Measurements from ENCODE around the gene NCOA7.

DNA sequence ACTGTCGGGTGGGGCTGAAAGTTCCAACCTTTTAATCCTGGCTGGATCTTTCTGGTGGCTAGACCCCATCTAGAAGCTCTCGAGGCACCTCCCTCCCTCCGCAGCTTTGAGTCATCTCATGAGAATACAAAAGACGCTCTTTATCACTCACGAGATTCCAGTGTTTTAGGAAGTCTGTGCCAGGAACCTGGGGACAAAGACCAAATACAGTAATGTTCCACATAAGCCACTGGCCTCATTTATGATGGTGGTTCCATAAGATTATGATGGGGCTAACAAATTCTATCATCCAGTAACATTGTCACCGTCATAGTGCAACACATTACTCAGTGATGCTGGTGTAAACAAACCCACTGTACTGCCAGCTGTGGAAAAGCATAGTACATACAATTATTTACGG lies 48.7 kb downstream of the NCOA7 start:
- TF ChIP-seq POLR2A (IDR thresholded peaks at IDR 0.05) = no peak
- TF ChIP-seq, protein P1, sequence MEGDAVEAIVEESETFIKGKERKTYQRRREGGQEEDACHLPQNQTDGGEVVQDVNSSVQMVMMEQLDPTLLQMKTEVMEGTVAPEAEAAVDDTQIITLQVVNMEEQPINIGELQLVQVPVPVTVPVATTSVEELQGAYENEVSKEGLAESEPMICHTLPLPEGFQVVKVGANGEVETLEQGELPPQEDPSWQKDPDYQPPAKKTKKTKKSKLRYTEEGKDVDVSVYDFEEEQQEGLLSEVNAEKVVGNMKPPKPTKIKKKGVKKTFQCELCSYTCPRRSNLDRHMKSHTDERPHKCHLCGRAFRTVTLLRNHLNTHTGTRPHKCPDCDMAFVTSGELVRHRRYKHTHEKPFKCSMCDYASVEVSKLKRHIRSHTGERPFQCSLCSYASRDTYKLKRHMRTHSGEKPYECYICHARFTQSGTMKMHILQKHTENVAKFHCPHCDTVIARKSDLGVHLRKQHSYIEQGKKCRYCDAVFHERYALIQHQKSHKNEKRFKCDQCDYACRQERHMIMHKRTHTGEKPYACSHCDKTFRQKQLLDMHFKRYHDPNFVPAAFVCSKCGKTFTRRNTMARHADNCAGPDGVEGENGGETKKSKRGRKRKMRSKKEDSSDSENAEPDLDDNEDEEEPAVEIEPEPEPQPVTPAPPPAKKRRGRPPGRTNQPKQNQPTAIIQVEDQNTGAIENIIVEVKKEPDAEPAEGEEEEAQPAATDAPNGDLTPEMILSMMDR (IDR thresholded peaks at IDR 0.05) = no peak

Measured in suprapubic skin (tissue), 3 donors.